ENCODE data around the gene CCT7.

- TF ChIP-seq RAD21 (conservative IDR thresholded peaks at IDR 0.05 in 1 of 2, IDR thresholded peaks at IDR 0.05 in 1 of 2) (no peak), CTCF (IDR thresholded peaks at IDR 0.05) (no peak), POLR2A (IDR thresholded peaks at IDR 0.05; ENCODE audit: low read length) (no peak), CBX8 (IDR thresholded peaks at IDR 0.05) (no peak), FOXS1 (CRISPR knock-in tag; IDR thresholded peaks at IDR 0.05) (no peak), CHD2 (IDR thresholded peaks at IDR 0.05; ENCODE audit: low read length, partially characterized antibody) (no peak)
Observed at GRCh38 chr2:73282924-73283544, 48.9 kb downstream of the CCT7 start.
